ENCODE data around the gene BLVRA.

BLVRA gene

DNA sequence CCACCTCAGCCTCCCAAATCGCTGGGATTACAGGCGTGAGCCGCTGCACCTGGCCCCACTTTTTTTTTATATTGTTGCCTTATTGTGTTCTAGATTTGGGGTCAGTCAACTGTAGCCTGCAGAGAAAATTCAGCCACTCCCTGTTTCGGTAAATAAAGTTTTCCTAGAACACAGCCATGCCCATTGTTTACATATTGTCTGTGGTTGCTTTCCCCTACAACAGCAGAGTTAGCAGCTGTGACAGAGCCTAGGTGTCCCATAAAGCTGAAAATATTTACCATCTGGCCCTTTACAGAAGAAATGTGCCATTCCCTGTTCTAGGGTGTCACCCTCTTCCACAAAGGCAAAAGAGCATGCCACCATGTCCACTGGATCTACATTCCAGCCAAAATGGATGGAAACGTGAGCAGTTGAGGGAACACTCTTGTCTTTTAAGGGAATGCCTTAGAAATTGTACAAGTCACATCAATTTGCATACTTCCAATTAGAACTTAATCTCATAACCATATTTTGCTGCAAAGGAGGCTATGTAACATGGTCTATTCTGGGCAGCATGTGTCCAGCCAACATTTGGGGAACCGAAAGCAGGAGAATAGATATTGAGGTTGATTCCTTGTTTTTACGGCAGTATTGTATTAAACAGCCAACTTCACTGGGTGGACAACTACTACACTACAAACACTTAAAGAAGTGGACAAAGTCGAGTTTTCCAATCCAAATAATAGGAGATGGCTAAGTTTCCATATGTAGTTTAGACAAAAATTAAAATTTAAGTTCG, 11.0 kb upstream of the BLVRA start:
- H2AFZ ChIP-seq (ENCODE audit: low read depth, low read length) = no peak overlapping the region
- H3K4me1 ChIP-seq (ENCODE audit: low read length) = peaks cover 4% of the 10 kb centered on the region; the same call in 1 of the 2 replicates
- no peaks in the 10 kb centered on the region for H4K20me1 ChIP-seq (ENCODE audit: insufficient read depth, low read length)
- H3K4me2 ChIP-seq (ENCODE audit: low read length) = no peak overlapping the region
- no peaks in the 10 kb centered on the region for H3K36me3 ChIP-seq (replicated peaks; ENCODE audit: low read depth, low read length)
- no peak for TF ChIP-seq EZH2phosphoT487 (IDR thresholded peaks at IDR 0.05; ENCODE audit: low read depth)
- TF ChIP-seq, protein P1, sequence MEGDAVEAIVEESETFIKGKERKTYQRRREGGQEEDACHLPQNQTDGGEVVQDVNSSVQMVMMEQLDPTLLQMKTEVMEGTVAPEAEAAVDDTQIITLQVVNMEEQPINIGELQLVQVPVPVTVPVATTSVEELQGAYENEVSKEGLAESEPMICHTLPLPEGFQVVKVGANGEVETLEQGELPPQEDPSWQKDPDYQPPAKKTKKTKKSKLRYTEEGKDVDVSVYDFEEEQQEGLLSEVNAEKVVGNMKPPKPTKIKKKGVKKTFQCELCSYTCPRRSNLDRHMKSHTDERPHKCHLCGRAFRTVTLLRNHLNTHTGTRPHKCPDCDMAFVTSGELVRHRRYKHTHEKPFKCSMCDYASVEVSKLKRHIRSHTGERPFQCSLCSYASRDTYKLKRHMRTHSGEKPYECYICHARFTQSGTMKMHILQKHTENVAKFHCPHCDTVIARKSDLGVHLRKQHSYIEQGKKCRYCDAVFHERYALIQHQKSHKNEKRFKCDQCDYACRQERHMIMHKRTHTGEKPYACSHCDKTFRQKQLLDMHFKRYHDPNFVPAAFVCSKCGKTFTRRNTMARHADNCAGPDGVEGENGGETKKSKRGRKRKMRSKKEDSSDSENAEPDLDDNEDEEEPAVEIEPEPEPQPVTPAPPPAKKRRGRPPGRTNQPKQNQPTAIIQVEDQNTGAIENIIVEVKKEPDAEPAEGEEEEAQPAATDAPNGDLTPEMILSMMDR (IDR thresholded peaks at IDR 0.05; ENCODE audit: low read depth, low read length) = no peak
- no peaks in the 10 kb centered on the region for H3K9me3 ChIP-seq (ENCODE audit: insufficient read depth, low read length)
- H3K79me2 ChIP-seq (ENCODE audit: low read length) = no peaks in the 10 kb centered on the region
- H3K27me3 ChIP-seq (ENCODE audit: low read depth, low read length) = peaks cover 3% of the 10 kb centered on the region; the same call in 1 of the 2 replicates
- no peak overlapping the region for H3K9ac ChIP-seq (ENCODE audit: low read length)
- no peak overlapping the region for H3K27ac ChIP-seq (ENCODE audit: low read length)
- no peak overlapping the region for H3K4me3 ChIP-seq (ENCODE audit: low read length)

DNA sequence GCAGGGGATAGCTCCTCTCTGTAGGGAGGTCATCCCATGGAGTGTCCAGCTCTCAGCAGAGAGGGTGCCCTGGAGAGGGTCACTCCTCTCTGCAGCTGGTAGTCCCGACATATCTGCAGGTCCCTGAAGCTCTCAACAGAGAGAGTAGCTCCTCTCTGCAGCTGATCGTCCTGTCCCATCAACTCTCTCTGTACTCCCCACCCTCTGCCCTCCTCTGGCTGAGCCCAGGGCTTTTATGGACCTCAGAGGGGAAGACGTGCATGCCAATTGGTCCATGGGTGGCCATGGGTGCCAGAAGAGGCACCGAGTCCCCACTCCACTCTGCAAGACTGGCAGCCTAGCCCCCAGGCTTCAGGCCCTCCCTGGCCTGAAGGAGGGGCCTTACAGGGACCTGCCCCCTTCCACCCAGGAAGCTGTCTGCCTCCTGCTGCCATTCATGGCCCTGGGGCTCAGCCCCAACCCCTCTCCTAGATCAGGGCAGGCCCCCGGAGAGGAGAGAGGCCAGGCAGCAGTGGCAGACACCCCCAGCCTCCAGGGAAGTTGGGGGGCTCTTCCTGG, 9.0 kb upstream of the BLVRA start:
- Histone ChIP-seq H3K79me2 (ENCODE audit: low read length) (no peaks in the 10 kb centered on the region), H3K36me3 (replicated peaks; ENCODE audit: low read depth, low read length) (no peaks in the 10 kb centered on the region), H4K20me1 (ENCODE audit: insufficient read depth, low read length) (no peaks in the 10 kb centered on the region), H3K9ac (ENCODE audit: low read length) (no peak overlapping the region), H3K4me2 (ENCODE audit: low read length) (no peak overlapping the region), H3K9me3 (ENCODE audit: insufficient read depth, low read length) (no peaks in the 10 kb centered on the region), H2AFZ (ENCODE audit: low read depth, low read length) (no peak overlapping the region), H3K4me1 (ENCODE audit: low read length) (peaks cover 4% of the 10 kb centered on the region; the same call in 1 of the 2 replicates), H3K27ac (ENCODE audit: low read length) (no peak overlapping the region), H3K27me3 (ENCODE audit: low read depth, low read length) (peaks cover 8% of the 10 kb centered on the region; the same call in 1 of the 2 replicates), H3K4me3 (ENCODE audit: low read length) (no peak overlapping the region)
- no peak for TF ChIP-seq EZH2phosphoT487 (IDR thresholded peaks at IDR 0.05; ENCODE audit: low read depth)
- TF ChIP-seq, protein P1 (IDR thresholded peaks at IDR 0.05; ENCODE audit: low read depth, low read length) = no peak

DNA sequence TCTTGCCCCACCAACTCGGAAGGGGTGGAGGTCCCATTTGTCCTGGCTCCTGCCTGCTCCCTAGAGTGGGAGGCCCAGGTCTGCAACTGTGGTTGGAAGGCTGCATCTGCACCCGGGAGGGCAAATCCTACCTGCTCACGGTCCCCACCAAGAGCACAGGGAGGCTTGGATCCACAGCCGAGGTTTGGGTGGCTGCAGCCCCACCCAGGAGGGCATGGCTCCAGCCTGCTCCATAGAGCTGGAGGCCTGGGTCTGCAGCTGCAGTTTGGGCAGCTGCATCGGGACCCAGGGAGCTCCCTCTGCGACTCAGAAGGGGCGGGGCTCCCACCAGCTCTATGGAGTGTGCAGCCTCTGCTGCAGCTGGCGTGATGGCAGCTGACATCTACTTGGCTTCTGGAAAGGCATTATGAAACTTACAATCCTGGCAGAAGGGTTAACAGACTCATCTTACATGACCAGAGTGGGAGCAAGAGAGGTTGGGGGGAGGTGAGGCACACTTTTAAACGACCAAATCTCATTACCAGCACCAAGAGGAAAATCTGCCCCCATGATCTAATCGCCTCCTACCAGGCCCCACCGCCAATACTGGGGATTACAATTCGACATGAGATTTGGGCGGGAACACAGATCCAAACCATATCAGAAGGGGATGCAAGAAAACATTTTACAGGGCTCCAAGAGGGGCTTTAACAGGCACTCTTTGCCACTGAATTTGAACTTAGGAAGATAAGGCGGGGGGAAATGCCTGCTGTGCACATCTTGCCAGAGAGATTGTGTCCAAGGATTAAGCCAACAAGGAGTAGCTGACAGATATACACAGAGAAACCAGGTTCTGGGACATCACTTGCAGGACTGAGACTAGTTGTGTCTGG, 8.2 kb upstream of the BLVRA start:
- H3K79me2 ChIP-seq (ENCODE audit: low read length) = no peaks in the 10 kb centered on the region
- H3K4me2 ChIP-seq (ENCODE audit: low read length) = no peak overlapping the region
- H4K20me1 ChIP-seq (ENCODE audit: insufficient read depth, low read length) = no peaks in the 10 kb centered on the region
- no peak overlapping the region for H3K9ac ChIP-seq (ENCODE audit: low read length)
- TF ChIP-seq EZH2phosphoT487 (IDR thresholded peaks at IDR 0.05; ENCODE audit: low read depth) = no peak
- TF ChIP-seq, protein P1 (IDR thresholded peaks at IDR 0.05; ENCODE audit: low read depth, low read length) = no peak
- no peak overlapping the region for H3K27ac ChIP-seq (ENCODE audit: low read length)
- no peaks in the 10 kb centered on the region for H3K9me3 ChIP-seq (ENCODE audit: insufficient read depth, low read length)
- peaks cover 4% of the 10 kb centered on the region; the same call in 1 of the 2 replicates for H3K4me1 ChIP-seq (ENCODE audit: low read length)
- H3K4me3 ChIP-seq (ENCODE audit: low read length) = no peak overlapping the region
- H3K27me3 ChIP-seq (ENCODE audit: low read depth, low read length) = peaks cover 9% of the 10 kb centered on the region; the same call in 1 of the 2 replicates
- H2AFZ ChIP-seq (ENCODE audit: low read depth, low read length) = no peak overlapping the region
- no peaks in the 10 kb centered on the region for H3K36me3 ChIP-seq (replicated peaks; ENCODE audit: low read depth, low read length)

DNA sequence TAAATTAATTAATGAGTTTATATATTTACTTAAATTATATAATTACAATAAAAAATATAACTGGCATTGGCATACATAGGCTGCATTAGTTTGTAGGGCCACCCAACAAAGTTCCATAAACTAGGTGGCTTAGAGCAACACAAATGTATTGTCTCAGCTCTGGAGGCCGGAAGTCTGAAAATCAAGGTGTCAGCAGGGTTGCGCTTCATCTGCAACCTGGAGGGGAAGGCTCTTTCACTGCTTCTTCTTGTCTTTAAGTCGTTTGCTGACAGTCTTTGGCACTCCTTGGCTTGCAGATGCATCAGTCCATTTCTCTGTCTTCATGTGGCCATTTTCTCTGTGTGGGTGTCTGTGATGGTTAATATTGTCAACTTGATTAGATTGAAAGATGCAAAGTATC, 6.1 kb upstream of the BLVRA start:
- Histone ChIP-seq H3K9me3 (ENCODE audit: insufficient read depth, low read length) (no peaks in the 10 kb centered on the region), H3K36me3 (replicated peaks; ENCODE audit: low read depth, low read length) (no peaks in the 10 kb centered on the region), H3K27ac (ENCODE audit: low read length) (no peak overlapping the region), H2AFZ (ENCODE audit: low read depth, low read length) (no peak overlapping the region), H3K27me3 (ENCODE audit: low read depth, low read length) (peaks cover 9% of the 10 kb centered on the region; the same call in 1 of the 2 replicates), H4K20me1 (ENCODE audit: insufficient read depth, low read length) (no peaks in the 10 kb centered on the region), H3K9ac (ENCODE audit: low read length) (no peak overlapping the region), H3K4me1 (ENCODE audit: low read length) (peaks cover 14% of the 10 kb centered on the region), H3K79me2 (ENCODE audit: low read length) (no peaks in the 10 kb centered on the region), H3K4me3 (ENCODE audit: low read length) (no peak overlapping the region), H3K4me2 (ENCODE audit: low read length) (no peak overlapping the region)
- no peak for TF ChIP-seq EZH2phosphoT487 (IDR thresholded peaks at IDR 0.05; ENCODE audit: low read depth)
- TF ChIP-seq, protein P1 (IDR thresholded peaks at IDR 0.05; ENCODE audit: low read depth, low read length) = no peak

Data from OCI-LY3 (cell line).